NCI-H1092 treated with DMSO at 0.1 percent for 48 hours (cell line): ENCODE measurements around the gene STMN3.
"Not testable (repeated sequence)": the region's sequence is repeated elsewhere in the genome, so short reads cannot be mapped to it uniquely, and the experiment has no call there.

Experiments used
- DNase-seq: peaks from one replicate; lab custom pipeline; 2025; lab: John Stamatoyannopoulos, UW

Gene STMN3

GRCh38 chr20:63635431-63636141, 17.6 kb downstream of the STMN3 start:
- no peak for DNase-seq

GRCh38 chr20:63633732-63634131, 19.5 kb downstream of the STMN3 start:
- DNase-seq: no peak

GRCh38 chr20:63631426-63631825, 21.8 kb downstream of the STMN3 start:
- DNase-seq: not testable (repeated sequence)

GRCh38 chr20:63630956-63631355, 22.3 kb downstream of the STMN3 start:
- DNase-seq: not testable (repeated sequence)

- DNase-seq: peak; percentile 77
These were observed 24.8 kb downstream of the STMN3 start for GRCh38 chr20:63628246-63628975.

DNA sequence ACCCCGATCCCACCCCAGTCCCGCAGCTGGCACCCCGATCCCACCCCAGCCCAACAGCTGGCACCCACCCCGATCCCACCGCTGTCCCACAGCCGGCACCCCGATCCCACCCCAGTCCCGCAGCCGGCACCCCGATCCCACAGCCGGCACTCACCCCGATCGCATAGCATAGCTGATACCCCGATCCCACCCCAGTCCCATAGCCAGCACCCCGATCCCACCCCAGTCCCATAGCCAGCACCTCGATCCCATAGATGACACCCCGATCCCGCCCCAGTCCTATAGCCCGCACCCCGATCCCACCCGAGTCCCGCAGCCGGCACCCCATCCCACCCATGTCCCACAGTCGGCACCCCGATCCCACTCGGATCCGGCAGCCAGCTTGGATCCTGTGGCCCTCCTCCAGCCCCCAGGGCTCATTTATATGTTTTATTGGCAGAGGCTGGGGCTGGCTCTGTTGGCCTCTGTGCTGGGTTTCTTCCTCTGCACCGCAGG, 25.4 kb downstream of the STMN3 start:
- DNase-seq: no peak

GRCh38 chr20:63627129-63627750, 26.0 kb downstream of the STMN3 start:
- peak; percentile 89 for DNase-seq

DNA sequence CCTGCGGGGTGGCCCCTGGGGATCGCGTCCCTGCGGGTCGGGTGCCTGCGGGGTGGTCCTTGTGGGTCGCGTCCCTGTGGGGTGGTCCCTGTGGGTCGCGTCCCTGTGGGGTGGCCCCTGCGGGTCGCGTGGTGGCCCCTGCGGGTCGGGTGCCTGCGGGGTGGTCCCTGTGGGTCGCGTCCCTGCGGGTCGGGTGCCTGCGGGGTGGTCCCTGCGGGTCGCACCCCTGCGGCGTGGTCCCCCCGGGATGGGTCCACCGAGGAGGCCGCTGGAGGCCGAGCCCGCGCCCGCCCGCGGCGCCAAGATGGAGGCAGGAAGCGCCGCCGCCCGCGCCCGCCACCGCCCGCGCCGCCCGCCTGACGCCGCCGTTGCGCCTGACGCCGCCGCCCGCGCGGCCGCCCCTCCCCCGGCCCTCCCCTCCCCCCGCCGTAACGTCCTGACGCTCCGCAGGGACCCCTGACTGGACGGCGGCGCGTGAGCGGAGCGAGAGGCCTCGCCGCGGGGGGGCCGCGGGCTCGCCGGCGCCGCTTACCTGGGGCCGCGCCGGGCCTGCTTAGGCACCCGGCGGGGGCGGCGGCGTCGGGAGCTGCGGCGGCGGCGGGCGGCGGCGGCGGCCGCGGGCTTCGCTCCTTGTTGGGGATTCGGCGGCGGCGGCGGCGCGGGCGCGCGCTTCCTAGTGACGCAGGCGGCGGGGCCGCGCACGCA, 26.6 kb downstream of the STMN3 start, which contains the start of gene GMEB2:
Gene GMEB2 (minus strand): TSS at position 678 of the 705 bp plus-strand sequence. CDS start 7,704 bp downstream, outside the sequence.
- DNase-seq: peak; percentile 88

GRCh38 chr20:63625771-63626423, 27.3 kb downstream of the STMN3 start:
- DNase-seq: peak; percentile 7

DNA sequence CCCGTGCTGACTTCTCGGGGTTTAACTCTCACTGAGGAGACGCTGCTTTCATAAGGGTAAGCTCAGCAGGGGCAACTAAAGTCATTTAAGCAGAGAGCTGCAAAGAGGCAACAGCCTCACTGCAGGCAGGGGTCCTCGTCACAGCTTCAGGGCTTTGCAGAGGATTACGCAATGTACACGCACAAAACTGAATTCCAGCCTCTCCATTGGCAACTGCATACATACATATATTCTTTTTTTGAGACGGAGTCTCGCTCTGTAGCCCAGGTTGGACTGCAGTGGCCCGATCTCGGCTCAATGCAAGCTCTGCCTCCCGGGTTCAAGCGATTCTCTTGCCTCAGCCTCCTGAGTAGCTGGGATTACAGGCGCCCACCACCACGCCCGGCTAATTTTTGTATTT, 28.7 kb downstream of the STMN3 start:
- DNase-seq: no peak

DNA sequence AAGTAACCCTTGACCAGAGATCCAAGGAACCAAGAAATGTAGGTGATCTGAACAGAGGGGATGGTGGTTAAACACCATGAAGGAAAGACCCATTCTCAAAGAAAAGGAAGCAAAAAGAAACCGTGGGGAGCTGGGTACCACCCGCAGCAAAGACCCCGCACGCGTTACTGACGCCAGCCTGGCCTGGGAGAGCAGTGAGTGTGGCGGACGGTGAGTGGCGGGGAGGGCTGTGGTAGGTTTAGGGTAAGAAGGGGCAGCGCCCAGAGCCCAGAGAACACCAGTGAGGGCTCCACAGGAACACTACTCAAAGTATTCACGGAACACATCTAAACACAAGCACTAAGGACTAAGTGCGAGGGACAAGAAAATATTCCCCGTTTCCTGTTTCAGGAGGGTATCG, 30.5 kb downstream of the STMN3 start:
- no peak for DNase-seq

DNA sequence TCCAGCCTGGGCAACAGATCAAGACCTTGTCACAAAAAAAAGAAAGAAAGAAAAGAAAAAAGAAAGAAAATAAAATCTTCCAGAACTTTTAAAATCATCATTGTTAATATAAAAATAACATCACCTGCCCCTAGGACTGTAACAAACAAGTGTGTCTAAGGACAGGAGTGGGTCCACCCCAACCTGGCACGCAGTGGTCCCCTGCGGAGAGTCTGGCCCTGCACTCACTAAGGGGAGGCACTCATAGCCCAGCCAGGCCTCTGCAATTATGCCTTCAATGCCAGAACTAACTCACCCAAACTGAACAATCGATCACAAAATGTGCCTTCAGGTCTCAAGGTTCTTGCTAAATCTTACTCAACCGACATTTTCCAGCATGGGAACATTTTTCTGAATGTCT, 31.1 kb downstream of the STMN3 start:
- DNase-seq: no peak

DNA sequence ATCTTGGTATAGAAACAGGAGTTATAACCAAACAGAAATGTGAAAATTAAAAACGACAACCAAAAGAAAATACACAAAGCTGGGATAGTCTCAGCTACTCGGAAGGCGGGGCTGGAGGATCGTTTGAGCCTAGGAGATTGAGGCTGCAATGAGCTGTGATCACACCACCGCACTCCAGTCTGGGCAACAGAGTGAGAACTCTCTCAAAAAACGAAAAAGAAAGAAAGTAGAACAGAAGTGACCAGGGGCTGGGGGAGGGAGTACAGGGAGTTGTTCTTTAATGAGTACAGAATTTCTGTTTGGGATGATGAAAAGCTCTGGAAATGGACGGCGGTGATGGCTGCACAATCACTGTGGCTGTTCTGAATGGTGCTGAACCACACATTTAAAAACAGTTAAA, 32.2 kb downstream of the STMN3 start:
- no peak for DNase-seq

DNA sequence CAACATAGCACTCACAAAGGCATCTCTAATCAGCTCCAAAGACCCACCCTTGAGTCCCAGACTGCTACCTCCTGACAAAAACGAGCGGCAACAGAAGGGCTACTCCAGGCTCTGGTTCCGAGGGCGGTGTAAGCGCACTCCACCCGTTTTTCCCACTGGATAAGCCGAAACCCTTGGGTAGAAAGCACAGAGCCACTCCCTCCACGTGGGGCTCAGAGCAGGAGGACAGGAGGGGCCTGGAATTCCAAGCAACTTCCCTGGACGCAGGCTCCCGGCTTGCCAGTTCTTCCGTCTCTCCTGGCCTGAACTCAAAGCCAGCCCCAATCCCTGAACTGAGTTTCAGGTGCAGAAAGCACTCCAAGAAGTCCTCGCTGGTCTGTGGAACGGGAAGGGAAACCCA, 33.7 kb downstream of the STMN3 start:
- DNase-seq: no peak

DNA sequence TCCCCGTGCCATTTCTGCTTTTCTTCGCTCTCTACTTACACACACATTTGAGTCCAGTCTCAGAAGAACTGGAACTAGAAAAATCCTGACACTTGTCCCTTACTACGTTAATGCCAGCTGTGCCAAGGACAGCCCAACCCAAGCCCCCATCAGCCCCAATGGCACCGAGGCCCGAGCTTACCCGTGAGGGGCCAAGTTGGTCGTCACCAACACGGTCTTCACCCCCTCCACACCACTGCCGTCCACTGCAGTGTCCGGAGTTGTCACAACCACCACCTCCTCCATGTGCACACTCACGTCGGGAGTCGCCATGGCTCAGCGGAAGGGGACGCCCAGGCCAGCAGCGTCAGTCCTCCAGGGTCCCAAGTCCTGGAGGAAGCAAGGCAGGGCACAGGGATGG, 34.1 kb downstream of the STMN3 start:
- DNase-seq: no peak

DNA sequence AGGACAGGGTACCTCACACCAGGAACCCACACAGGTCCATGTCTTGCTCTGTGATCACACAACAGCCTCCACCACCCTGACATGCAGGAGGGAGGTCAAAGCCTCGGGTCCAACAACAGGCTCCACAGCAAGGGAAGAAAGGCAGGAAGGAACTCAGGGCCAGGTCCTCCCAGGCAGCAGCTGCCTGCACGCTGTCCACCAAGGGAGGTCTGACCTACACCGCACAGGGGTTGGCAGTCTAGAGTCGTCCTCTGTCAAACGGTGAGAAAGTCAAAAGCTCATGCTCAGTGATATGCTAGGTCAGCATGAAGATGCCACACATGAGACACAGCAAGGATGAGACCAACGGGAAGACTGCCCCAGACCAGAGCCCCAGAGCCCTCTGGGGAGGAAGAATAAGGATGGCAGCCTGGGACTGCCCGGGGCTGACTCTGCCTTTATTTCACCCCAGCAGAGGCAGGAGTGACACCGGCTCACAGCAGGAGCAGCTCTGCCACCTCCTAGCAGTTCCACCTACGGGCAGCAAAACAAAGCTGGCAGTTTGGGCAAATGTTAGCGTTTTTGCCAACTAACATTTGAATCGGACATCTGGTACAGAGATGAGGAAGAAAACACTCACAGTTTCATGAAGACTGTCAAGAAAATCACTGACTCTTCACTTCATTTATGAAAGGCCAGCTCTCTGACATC, 34.8 kb downstream of the STMN3 start:
- DNase-seq: no peak

- DNase-seq: no peak
These were observed 35.4 kb downstream of the STMN3 start for GRCh38 chr20:63617876-63618265.

DNA sequence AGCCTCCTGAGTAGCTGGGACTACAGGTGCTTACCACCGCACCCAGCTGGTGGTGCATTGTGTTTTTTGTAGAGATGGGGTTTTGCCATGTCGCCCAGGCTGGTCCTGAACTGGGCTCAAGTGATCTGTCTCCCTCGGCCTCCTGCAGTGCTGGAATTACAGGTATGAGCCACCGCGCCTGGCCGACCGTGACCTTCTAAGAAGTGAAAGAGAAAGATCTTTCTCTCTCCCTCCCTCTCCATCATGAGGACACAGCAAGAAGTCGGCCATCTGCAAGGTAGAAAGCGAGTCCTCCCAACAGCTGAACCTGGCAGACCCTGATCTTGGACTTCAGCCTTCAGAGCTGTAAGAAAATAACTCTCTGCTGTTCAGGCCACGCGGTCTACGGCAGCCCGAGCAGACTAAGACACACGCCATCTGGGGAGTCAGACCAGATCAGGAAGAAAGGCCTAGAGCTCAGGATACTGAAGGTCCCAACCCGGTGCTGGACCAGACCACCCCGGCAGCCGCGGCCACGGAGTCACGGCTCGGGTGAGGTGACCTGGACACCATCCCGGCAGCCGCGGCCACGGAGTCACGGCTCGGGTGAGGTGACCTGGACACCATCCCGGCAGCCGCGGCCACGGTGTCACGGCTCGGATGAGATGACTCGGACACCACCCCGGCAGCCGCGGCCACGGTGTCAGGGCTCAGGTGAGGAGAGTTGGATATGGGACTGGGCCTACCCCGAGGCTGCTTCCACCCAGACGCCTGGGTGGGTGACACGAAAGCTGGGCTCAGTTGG, 35.9 kb downstream of the STMN3 start:
- no peak for DNase-seq

DNA sequence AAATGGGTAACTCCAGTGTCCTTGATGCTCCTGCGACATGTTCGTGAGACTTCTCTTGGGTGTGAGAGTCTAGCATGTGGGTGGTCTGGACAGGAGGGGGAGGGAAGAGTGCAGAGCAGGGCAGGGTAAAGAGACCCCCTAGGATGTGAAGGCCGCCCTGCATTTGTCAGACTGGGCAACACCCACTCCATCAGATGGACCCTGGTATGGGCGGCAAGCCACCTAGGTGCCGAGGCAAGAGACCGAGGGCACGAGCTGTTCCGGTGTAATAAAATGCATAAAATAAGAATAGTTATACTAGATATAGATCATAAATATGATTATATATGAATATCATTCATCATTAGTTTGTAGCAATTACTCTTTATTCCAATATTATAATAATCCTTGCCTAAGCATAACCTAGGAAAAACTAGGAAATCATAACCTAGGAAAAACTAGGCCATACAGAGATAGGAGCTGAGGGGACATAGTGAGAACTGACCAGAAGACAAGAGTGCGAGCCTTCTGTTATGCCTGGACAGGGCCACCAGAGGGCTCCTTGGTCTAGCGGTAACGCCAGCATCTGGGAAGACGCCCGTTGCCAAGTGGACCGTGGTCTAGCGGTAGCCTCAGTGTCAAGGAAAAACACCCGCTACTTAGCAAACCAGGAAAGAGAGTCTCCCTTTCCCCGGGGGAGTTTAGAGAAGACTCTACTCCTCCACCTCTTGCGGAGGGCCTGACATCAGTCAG, 39.2 kb downstream of the STMN3 start:
- DNase-seq: not testable (repeated sequence)
